ENCODE results near the gene IL16.

Gene IL16

GRCh38 chr15:81278306-81279029 is 81.8 kb downstream of the IL16 start:
- DNase-seq: no peak

GRCh38 chr15:81279621-81280485 is 83.2 kb downstream of the IL16 start:
- DNase-seq: no peak

- DNase-seq: no peak
Measured at GRCh38 chr15:81280696-81281455, 84.2 kb downstream of the IL16 start.

- no peak for DNase-seq
Measured at GRCh38 chr15:81281456-81281735, 84.7 kb downstream of the IL16 start.

GRCh38 chr15:81281766-81282605 is 85.3 kb downstream of the IL16 start:
- no peak for DNase-seq

- DNase-seq: no peak
Measured at GRCh38 chr15:81282606-81282895, 85.9 kb downstream of the IL16 start.

- DNase-seq: no peak
Measured at GRCh38 chr15:81282911-81283310, 86.2 kb downstream of the IL16 start.

GRCh38 chr15:81284256-81285031 is 87.8 kb downstream of the IL16 start:
- DNase-seq: no peak

GRCh38 chr15:81285461-81285860 is 88.8 kb downstream of the IL16 start:
- DNase-seq: no peak

GRCh38 chr15:81286621-81287121 is 90.0 kb downstream of the IL16 start:
- no peak for DNase-seq

GRCh38 chr15:81288040-81288439 is 91.4 kb downstream of the IL16 start:
- DNase-seq: no peak

- no peak for DNase-seq
Measured at GRCh38 chr15:81288616-81289015, 91.9 kb downstream of the IL16 start.

GRCh38 chr15:81289910-81290309 is 93.2 kb downstream of the IL16 start:
- DNase-seq: no peak

GRCh38 chr15:81291916-81292522 is 95.3 kb downstream of the IL16 start:
- DNase-seq: no peak

GRCh38 chr15:81292523-81293001 is 95.9 kb downstream of the IL16 start:
- DNase-seq: no peak

- DNase-seq: no peak
Measured at GRCh38 chr15:81293728-81294515, 97.2 kb downstream of the IL16 start.

- no peak for DNase-seq
Measured at GRCh38 chr15:81294516-81294880, 97.8 kb downstream of the IL16 start.

GRCh38 chr15:81295486-81296121 is 98.9 kb downstream of the IL16 start:
- DNase-seq: no peak

- no peak for DNase-seq
Measured at GRCh38 chr15:81296186-81296585, 99.5 kb downstream of the IL16 start.

GRCh38 chr15:81296673-81297072 is 100.0 kb downstream of the IL16 start:
- DNase-seq: no peak
